ENCODE results near the gene ITGB7. TPM values are rescaled to one million over a fixed set of nuclear protein-coding genes. Genes with fewer than 3 reads are reported as not detected.

The ITGB7 gene
- polyA plus RNA-seq, 1 of the 3 experiments (the other 2 are of a cell fraction), result 0.25 TPM

DNA sequence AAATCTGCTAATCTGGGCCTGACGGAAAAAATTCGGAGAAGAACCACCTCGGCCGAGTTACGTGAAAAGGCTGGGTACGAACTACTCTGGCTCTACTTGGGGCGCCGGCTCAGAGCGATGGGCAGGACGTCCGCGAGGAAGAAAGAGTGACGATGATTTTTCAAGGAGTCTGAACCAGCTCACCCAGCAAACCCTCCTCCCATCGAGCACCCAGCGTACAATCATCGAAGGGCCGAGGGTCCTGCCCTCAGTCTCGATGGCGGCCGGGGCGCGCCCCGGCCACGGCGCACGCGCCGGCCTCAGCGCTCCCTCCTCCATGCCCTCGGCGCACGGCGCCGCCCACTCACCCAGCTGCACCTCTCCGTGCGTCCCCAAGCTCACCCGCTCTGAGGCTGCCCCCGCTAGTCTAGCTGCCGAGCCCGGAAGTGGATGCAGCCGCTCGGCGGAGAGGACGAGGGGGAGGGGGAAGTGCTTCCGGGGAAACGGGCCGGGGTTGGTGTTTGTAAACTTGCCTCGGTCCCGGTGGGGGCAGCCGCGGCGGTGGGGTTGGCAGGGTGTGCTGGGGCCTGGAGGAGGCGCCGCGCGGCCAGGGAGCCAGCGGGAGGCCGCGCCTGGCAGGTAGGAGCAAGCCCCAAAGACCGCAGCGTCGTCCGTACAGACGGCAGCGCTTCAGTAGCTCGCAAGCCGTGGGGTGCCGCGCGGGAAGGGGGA is 26.7 kb downstream of the ITGB7 start, which contains the start of the genes CSAD and ZNF740 (continued):
- TF ChIP-seq CTCF (IDR thresholded peaks at IDR 0.05) (no peak), TAF1 (IDR thresholded peaks at IDR 0.05; ENCODE audit: borderline replicate concordance, low read depth, low read length) (peak; percentile 62; the same call in 1 of the 2 replicates), RCOR1 (IDR thresholded peaks at IDR 0.05; ENCODE audit: low read length) (no peak; the same call in 1 of the 2 replicates), RXRA (IDR thresholded peaks at IDR 0.05; ENCODE audit: borderline replicate concordance, low read depth) (0 out of 2 replicates have a peak, but pooled peaks have one; percentile 19), FOXJ3 (CRISPR knock-in tag; IDR thresholded peaks at IDR 0.05) (no peak), EP300 (IDR thresholded peaks at IDR 0.05; ENCODE audit: borderline replicate concordance in 1 of 2, low read depth in 1 of 2, low read length in 1 of 2) (0 out of 4 replicates have a peak, but pooled peaks of 1 of the 2 experiments have one; percentile 6)
- TF ChIP-seq, protein P1, sequence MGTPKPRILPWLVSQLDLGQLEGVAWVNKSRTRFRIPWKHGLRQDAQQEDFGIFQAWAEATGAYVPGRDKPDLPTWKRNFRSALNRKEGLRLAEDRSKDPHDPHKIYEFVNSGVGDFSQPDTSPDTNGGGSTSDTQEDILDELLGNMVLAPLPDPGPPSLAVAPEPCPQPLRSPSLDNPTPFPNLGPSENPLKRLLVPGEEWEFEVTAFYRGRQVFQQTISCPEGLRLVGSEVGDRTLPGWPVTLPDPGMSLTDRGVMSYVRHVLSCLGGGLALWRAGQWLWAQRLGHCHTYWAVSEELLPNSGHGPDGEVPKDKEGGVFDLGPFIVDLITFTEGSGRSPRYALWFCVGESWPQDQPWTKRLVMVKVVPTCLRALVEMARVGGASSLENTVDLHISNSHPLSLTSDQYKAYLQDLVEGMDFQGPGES (IDR thresholded peaks at IDR 0.05; ENCODE audit: low read depth, low read length), result no peak
- TF ChIP-seq, protein P2, sequence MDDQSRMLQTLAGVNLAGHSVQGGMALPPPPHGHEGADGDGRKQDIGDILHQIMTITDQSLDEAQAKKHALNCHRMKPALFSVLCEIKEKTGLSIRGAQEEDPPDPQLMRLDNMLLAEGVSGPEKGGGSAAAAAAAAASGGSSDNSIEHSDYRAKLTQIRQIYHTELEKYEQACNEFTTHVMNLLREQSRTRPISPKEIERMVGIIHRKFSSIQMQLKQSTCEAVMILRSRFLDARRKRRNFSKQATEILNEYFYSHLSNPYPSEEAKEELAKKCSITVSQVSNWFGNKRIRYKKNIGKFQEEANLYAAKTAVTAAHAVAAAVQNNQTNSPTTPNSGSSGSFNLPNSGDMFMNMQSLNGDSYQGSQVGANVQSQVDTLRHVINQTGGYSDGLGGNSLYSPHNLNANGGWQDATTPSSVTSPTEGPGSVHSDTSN (IDR thresholded peaks at IDR 0.05), result 0 out of 2 replicates have a peak, but pooled peaks have one; percentile 5
- TF ChIP-seq, protein P3, sequence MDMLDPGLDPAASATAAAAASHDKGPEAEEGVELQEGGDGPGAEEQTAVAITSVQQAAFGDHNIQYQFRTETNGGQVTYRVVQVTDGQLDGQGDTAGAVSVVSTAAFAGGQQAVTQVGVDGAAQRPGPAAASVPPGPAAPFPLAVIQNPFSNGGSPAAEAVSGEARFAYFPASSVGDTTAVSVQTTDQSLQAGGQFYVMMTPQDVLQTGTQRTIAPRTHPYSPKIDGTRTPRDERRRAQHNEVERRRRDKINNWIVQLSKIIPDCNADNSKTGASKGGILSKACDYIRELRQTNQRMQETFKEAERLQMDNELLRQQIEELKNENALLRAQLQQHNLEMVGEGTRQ (IDR thresholded peaks at IDR 0.05; ENCODE audit: borderline replicate concordance, low read depth, low read length), result no peak
- TF ChIP-seq, protein P4, sequence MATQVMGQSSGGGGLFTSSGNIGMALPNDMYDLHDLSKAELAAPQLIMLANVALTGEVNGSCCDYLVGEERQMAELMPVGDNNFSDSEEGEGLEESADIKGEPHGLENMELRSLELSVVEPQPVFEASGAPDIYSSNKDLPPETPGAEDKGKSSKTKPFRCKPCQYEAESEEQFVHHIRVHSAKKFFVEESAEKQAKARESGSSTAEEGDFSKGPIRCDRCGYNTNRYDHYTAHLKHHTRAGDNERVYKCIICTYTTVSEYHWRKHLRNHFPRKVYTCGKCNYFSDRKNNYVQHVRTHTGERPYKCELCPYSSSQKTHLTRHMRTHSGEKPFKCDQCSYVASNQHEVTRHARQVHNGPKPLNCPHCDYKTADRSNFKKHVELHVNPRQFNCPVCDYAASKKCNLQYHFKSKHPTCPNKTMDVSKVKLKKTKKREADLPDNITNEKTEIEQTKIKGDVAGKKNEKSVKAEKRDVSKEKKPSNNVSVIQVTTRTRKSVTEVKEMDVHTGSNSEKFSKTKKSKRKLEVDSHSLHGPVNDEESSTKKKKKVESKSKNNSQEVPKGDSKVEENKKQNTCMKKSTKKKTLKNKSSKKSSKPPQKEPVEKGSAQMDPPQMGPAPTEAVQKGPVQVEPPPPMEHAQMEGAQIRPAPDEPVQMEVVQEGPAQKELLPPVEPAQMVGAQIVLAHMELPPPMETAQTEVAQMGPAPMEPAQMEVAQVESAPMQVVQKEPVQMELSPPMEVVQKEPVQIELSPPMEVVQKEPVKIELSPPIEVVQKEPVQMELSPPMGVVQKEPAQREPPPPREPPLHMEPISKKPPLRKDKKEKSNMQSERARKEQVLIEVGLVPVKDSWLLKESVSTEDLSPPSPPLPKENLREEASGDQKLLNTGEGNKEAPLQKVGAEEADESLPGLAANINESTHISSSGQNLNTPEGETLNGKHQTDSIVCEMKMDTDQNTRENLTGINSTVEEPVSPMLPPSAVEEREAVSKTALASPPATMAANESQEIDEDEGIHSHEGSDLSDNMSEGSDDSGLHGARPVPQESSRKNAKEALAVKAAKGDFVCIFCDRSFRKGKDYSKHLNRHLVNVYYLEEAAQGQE (IDR thresholded peaks at IDR 0.05; ENCODE audit: low read depth, low read length), result no peak
